Measurements from ENCODE around the gene TMC3. TPM values are rescaled to one million over a fixed set of nuclear protein-coding genes. Genes with fewer than 3 reads are reported as not detected.
"Not testable (repeated sequence)": the region's sequence is repeated elsewhere in the genome, so short reads cannot be mapped to it uniquely, and the experiment has no call there.

The TMC3 gene
- total RNA-seq (2014; rRNA removed; shearing (Covaris generic)) = not detected in 2 replicates
- polyA plus RNA-seq (2015; cell fraction: cytosol; rRNA removed) = not detected in 2 replicates
- not detected in 2 replicates for polyA plus RNA-seq (2015; cell fraction: nucleus; rRNA removed)

- in situ Hi-C loops (cut with HindIII; ENCODE audit: low pct_unique_long_range_greater_than_20kb, low sequenced_read_pairs) = no loop called here
- DNase-seq (ENCODE audit: low read depth, low spot score) = no peak
Measured at GRCh38 chr15:81373775-81374395, at the start of gene TMC3. Gene TMC3 (minus strand): TSS chr15:81374213. CDS start chr15:81374077, 136 bp downstream.

DNA sequence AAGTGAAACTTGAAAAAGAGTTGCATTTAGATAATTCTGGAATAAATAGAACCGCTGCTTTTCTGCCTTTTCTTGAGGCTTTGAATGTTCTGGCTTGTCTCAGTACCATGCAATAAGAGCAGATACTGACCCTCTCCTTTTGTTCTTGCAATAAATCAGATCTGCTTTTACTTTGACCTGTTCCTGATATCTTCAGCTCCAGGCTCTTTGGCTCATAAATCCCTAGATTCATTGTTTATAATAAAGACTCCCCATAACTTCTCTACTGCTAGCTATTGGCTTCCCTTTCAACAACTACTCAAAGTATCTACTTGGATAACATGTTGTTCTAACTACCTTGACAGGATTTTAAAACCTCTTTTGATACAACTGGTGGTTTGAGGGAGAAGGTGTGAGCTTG lies 47.4 kb upstream of the TMC3 start:
- in situ Hi-C loops (cut with HindIII; ENCODE audit: low pct_unique_long_range_greater_than_20kb, low sequenced_read_pairs) = no loop called here
- no peak for DNase-seq (ENCODE audit: low read depth, low spot score)

GRCh38 chr15:81419332-81419943 lies 45.4 kb upstream of the TMC3 start:
- DNase-seq (ENCODE audit: low read depth, low spot score) = no peak
- in situ Hi-C loops (cut with HindIII; ENCODE audit: low pct_unique_long_range_greater_than_20kb, low sequenced_read_pairs) = no loop called here

DNA sequence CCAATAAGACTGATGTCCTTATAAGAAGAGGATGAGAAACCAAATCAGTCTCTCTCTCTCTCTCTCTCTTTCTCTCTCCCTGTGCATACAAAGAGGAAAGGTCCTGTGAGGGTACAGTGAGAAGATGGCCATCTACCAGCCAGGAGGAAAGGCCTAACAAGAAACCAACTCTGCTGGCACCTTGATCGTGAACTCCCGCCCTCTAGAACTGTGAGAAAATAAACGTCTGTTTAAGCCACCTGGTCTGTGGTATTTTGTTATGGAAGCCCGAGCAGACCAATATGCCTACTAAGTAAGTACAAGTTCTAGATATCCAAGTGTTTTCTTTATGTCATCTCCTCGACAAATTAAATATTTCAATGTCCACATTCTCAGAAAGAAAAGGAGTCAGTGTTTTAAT lies 44.9 kb upstream of the TMC3 start:
- no peak for DNase-seq (ENCODE audit: low read depth, low spot score)
- in situ Hi-C loops (cut with HindIII; ENCODE audit: low pct_unique_long_range_greater_than_20kb, low sequenced_read_pairs) = no loop called here

DNA sequence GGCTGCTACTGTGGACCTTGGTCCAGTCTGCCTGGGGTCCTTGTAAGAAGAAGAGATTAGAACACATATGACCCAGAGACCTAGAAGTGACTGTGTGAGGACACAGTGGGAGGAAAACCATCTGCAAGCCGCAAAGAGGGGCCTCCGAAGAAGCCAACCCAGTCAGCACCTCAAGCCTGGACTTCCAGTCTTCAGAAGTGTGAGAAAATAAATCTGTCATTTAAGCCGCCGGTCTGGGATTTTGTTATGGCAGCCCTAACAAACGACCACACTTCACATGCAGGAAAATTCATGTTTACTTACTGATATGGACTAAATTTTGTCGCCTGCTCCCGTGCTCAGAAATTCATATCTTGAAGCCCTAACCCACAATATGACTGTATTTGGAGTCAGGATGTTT lies 44.4 kb upstream of the TMC3 start:
- in situ Hi-C loops (cut with HindIII; ENCODE audit: low pct_unique_long_range_greater_than_20kb, low sequenced_read_pairs) = no loop called here
- DNase-seq (ENCODE audit: low read depth, low spot score) = no peak

- DNase-seq (ENCODE audit: low read depth, low spot score); in situ Hi-C loops (cut with HindIII; ENCODE audit: low pct_unique_long_range_greater_than_20kb, low sequenced_read_pairs): not testable (repeated sequence)
Measured at GRCh38 chr15:81414274-81414968, 40.4 kb upstream of the TMC3 start.

- in situ Hi-C loops (cut with HindIII; ENCODE audit: low pct_unique_long_range_greater_than_20kb, low sequenced_read_pairs) = no loop called here
- no peak for DNase-seq (ENCODE audit: low read depth, low spot score)
Measured at GRCh38 chr15:81413851-81414250, 39.8 kb upstream of the TMC3 start.

DNA sequence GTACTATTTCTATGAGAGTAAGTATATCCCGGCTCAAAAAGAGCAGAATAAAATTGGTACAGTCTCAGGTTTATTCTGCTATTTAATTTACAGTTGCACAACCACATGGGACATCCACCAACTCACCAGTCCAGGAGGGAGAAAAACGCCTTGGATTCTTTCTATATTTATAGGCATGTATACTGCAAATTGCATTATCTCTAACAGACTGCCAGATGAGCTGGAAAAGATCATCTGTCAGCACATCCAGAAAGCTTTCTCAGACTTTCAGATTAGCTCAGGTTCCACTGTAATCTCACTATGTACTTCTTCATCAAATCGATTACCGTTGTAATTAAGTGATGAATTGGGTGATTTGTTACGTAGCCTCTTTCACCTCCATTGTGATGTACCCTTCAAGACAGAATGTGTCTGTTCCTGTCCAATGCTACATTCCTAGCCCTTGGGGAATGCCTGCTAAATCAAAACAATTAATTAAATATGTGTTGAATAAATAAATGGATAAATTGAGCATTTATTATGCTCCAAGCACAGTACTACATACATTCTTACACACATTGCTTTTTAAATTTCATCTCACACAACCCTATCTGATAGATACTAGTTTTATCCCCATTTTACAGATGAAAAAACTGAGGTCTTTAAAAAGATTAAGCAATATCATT lies 38.1 kb upstream of the TMC3 start:
- no peak for DNase-seq (ENCODE audit: low read depth, low spot score)
- in situ Hi-C loops (cut with HindIII; ENCODE audit: low pct_unique_long_range_greater_than_20kb, low sequenced_read_pairs) = no loop called here

- peak; percentile 5 for DNase-seq (ENCODE audit: low read depth, low spot score)
- in situ Hi-C loops (cut with HindIII; ENCODE audit: low pct_unique_long_range_greater_than_20kb, low sequenced_read_pairs) = no loop called here
Measured at GRCh38 chr15:81411051-81411450, 37.0 kb upstream of the TMC3 start.

- in situ Hi-C loops (cut with HindIII; ENCODE audit: low pct_unique_long_range_greater_than_20kb, low sequenced_read_pairs) = no loop called here
Measured at GRCh38 chr15:81410318-81410753, 36.3 kb upstream of the TMC3 start.

GRCh38 chr15:81407718-81408117 lies 33.7 kb upstream of the TMC3 start:
- in situ Hi-C loops (cut with HindIII; ENCODE audit: low pct_unique_long_range_greater_than_20kb, low sequenced_read_pairs) = no loop called here
- no peak for DNase-seq (ENCODE audit: low read depth, low spot score)

More at GRCh38 chr15:81410318-81410753, 36.3 kb upstream of the TMC3 start:
- peak; percentile 86 for DNase-seq (ENCODE audit: low read depth, low spot score)

GRCh38 chr15:81407176-81407575 lies 33.2 kb upstream of the TMC3 start:
- in situ Hi-C loops (cut with HindIII; ENCODE audit: low pct_unique_long_range_greater_than_20kb, low sequenced_read_pairs) = no loop called here
- no peak for DNase-seq (ENCODE audit: low read depth, low spot score)

DNA sequence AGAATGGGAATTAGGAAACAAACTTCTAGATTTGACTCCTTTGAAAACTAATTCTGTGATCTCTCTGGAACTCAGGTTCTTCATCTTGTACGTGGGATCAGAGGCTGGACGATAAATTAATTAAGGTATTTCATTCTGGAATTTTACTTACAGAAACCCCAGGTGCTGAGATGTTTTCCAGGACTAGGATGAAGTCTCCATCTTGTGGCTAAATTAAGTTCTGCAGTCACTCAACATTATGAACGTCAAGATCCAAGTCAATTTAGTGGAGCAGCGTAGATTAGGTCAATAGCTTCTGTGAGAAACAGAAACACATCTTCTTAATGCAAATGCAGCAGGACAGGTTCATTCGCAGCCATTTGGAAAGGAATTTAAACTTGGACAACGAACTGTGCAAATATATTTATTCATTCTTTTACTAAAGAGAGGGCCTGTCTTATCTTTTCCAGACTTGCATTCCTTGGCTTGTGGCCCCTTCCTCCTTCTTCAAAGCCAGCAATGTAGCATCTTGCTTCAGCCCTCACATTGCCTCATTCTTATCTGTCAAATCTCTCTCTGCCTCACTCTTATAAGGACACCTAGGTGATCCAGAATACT lies 26.7 kb upstream of the TMC3 start:
- peak; percentile 71 for DNase-seq (ENCODE audit: low read depth, low spot score)
- in situ Hi-C loops (cut with HindIII; ENCODE audit: low pct_unique_long_range_greater_than_20kb, low sequenced_read_pairs) = no loop called here

- no peak for DNase-seq (ENCODE audit: low read depth, low spot score)
- in situ Hi-C loops (cut with HindIII; ENCODE audit: low pct_unique_long_range_greater_than_20kb, low sequenced_read_pairs) = no loop called here
Measured at GRCh38 chr15:81398910-81399551, 25.0 kb upstream of the TMC3 start.

DNA sequence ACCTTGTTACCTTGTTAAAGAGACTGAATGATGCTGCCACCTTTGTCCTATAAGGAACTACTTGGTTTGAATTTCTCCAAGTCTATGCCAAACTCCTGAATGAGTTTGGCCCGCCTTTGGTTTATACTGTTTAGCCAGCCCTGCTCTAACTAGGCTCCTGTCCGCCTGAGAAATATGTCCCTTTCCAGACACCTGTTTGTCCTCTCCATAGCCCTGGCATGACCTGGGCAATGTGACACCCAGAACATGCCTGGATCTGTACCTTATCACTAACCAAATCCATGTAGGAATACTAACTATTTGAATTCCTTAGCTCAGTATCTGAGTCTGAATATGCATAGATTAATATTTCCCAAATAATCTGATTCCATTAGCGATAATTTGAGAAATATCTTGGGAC lies 24.4 kb upstream of the TMC3 start:
- in situ Hi-C loops (cut with HindIII; ENCODE audit: low pct_unique_long_range_greater_than_20kb, low sequenced_read_pairs) = no loop called here
- no peak for DNase-seq (ENCODE audit: low read depth, low spot score)

GRCh38 chr15:81394603-81395002 lies 20.6 kb upstream of the TMC3 start:
- in situ Hi-C loops (cut with HindIII; ENCODE audit: low pct_unique_long_range_greater_than_20kb, low sequenced_read_pairs) = no loop called here
- no peak for DNase-seq (ENCODE audit: low read depth, low spot score)

DNA sequence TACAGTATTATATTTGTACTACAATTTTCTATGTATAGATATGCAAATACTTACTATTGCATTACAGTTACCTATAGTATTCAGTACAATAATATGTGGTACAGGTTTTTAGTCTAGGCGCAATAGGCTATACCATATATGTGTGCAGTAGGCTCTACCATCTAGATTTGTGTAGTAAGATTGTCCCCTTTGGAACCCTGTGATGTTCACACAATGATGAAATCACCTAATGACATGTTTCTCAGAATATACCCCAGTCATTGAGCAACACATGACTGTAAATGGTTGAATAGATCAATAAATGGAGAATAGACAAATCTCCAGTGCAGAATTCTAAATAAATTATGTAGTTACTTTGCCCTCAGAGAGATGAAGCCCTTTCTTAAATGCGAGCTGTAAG lies 17.6 kb upstream of the TMC3 start:
- no peak for DNase-seq (ENCODE audit: low read depth, low spot score)
- in situ Hi-C loops (cut with HindIII; ENCODE audit: low pct_unique_long_range_greater_than_20kb, low sequenced_read_pairs) = no loop called here

DNA sequence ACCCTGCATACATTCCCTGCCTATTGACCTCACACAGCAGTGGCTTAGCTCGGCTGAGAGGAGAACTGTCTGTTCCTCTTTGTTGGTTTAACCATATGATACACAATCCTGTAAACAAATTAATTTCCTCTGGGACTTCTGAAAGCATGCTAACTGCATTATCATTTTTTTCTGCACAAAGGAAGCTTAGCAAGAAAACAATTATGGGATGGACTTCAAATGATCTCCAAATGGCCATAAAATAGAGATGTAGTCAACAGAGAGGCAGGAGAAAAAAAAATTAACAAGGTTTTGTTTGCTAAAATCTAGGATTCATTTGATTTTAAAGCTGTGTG lies 14.4 kb upstream of the TMC3 start:
- in situ Hi-C loops (cut with HindIII; ENCODE audit: low pct_unique_long_range_greater_than_20kb, low sequenced_read_pairs) = no loop called here

More for the DNA sequence above, 14.4 kb upstream of the TMC3 start:
- DNase-seq (ENCODE audit: low read depth, low spot score) = no peak
